ENCODE measurements around the gene PPFIA2.

The PPFIA2 gene

GRCh38 chr12:81417056-81417455 is 342.1 kb downstream of the PPFIA2 start:
- no peak for DNase-seq

GRCh38 chr12:81416571-81416970 is 342.6 kb downstream of the PPFIA2 start:
- DNase-seq: no peak

GRCh38 chr12:81414441-81414840 is 344.7 kb downstream of the PPFIA2 start:
- no peak for DNase-seq

- no peak for DNase-seq
Measured at GRCh38 chr12:81412940-81413339, 346.2 kb downstream of the PPFIA2 start.

GRCh38 chr12:81403348-81403747 is 355.8 kb downstream of the PPFIA2 start:
- no peak for DNase-seq

GRCh38 chr12:81401241-81401640 is 357.9 kb downstream of the PPFIA2 start:
- no peak for DNase-seq

GRCh38 chr12:81400024-81400423 is 359.1 kb downstream of the PPFIA2 start:
- no peak for DNase-seq

GRCh38 chr12:81395431-81395830 is 363.7 kb downstream of the PPFIA2 start:
- no peak for DNase-seq

- no peak for DNase-seq
Measured at GRCh38 chr12:81389550-81390099, 369.5 kb downstream of the PPFIA2 start.

GRCh38 chr12:81386101-81386500 is 373.0 kb downstream of the PPFIA2 start:
- DNase-seq: no peak

GRCh38 chr12:81381951-81382350 is 377.2 kb downstream of the PPFIA2 start:
- DNase-seq: no peak

GRCh38 chr12:81378601-81379285 is 380.4 kb downstream of the PPFIA2 start:
- no peak for DNase-seq

- DNase-seq: no peak
Measured at GRCh38 chr12:81377771-81378170, 381.4 kb downstream of the PPFIA2 start.

GRCh38 chr12:81375969-81376368 is 383.2 kb downstream of the PPFIA2 start:
- DNase-seq: no peak

- no peak for DNase-seq
Measured at GRCh38 chr12:81370456-81370855, 388.7 kb downstream of the PPFIA2 start.

- DNase-seq: no peak
Measured at GRCh38 chr12:81369175-81369574, 390.0 kb downstream of the PPFIA2 start.

GRCh38 chr12:81365284-81365683 is 393.9 kb downstream of the PPFIA2 start:
- no peak for DNase-seq

GRCh38 chr12:81360916-81361315 is 398.2 kb downstream of the PPFIA2 start:
- DNase-seq: no peak

- DNase-seq: no peak
Measured at GRCh38 chr12:81359736-81360135, 399.4 kb downstream of the PPFIA2 start.

GRCh38 chr12:81354327-81354932 is 404.7 kb downstream of the PPFIA2 start:
- no peak for DNase-seq

GRCh38 chr12:81350309-81350708 is 408.8 kb downstream of the PPFIA2 start:
- DNase-seq: no peak

- DNase-seq: no peak
Measured at GRCh38 chr12:81347404-81347803, 411.7 kb downstream of the PPFIA2 start.

- DNase-seq: no peak
Measured at GRCh38 chr12:81340910-81341309, 418.2 kb downstream of the PPFIA2 start.

GRCh38 chr12:81339071-81339470 is 420.1 kb downstream of the PPFIA2 start:
- no peak for DNase-seq

GRCh38 chr12:81337886-81338285 is 421.3 kb downstream of the PPFIA2 start:
- no peak for DNase-seq
